Uterus (tissue), 4 donors: Measurements from ENCODE around the gene PDGFC. TPM values are rescaled to one million over a fixed set of nuclear protein-coding genes. Genes with fewer than 3 reads are reported as not detected.
A peak's percentile ranks its signal among the peaks of the same experiment; 100 is the strongest.

Experiments
- DNase-seq, 2 donors: peaks; one replicate each; pipeline ENCODE4 v3.0.0-alpha.2; 2019 to 2020
- H3K27ac ChIP-seq, 2 donors: fragments of 200-600 bp; sonication (generic); 1 replicate in 1 of 2; 2 replicates in 1 of 2; pipeline ENCODE4 v1.5.1; 2016 to 2018
- H3K27me3 ChIP-seq, 2 donors: fragments of 200-600 bp; sonication (generic); one replicate each; pipeline ENCODE4 v1.5.1; 2018 to 2019; ENCODE audit warnings: control low read depth in 1 of 2
- H3K36me3 ChIP-seq, 2 donors: fragments of 200-600 bp; sonication (generic); one replicate each; pipeline ENCODE4 v1.5.1; 2019; ENCODE audit warnings: control low read depth in 1 of 2
- H3K4me1 ChIP-seq, 2 donors: fragments of 200-600 bp; sonication (generic); one replicate each; pipeline ENCODE4 v1.5.1; 2018 to 2019; ENCODE audit warnings: control low read depth in 1 of 2
- H3K4me3 ChIP-seq, 2 donors: fragments of 200-600 bp; sonication (generic); 1 replicate in 1 of 2; 2 replicates in 1 of 2; pipeline ENCODE4 v1.5.1; 2018 to 2019; ENCODE audit warnings: mild to moderate bottlenecking in 1 of 2
- H3K9me3 ChIP-seq, 2 donors: fragments of 200-600 bp; sonication (generic); one replicate each; pipeline ENCODE4 v1.5.1; 2019; ENCODE audit warnings: control low read depth in 1 of 2
- CTCF ChIP-seq, 4 experiments: fragments of 200-600 bp in 2 of 4; fragments of 450-650 bp in 2 of 4; sonication (generic) in 2 of 4; IDR thresholded peaks; one replicate each; pipeline ENCODE4 v1.5.1; 2016 to 2019; ENCODE audit warnings: antibody characterized with exemption in 4 of 4, mild to moderate bottlenecking in 2 of 4, moderate library complexity in 1 of 4
- POLR2A ChIP-seq, 2 donors: fragments of 450-650 bp; IDR thresholded peaks; one replicate each; pipeline ENCODE4 v1.6.1; 2016; ENCODE audit warnings: antibody characterized with exemption in 2 of 2, mild to moderate bottlenecking in 1 of 2, moderate library complexity in 1 of 2
- intact Hi-C: fragments of 100-400 bp; cut with DNase I; formaldehyde crosslinking; loops from one replicate; pipeline ENCODE4 v1.15.1; 2023; ENCODE audit warnings: low total_unique reads
- total RNA-seq, 4 donors: library from RNA; depleted of rRNA in 3 of 4; stranded (reverse); fragments of >200 nt in 3 of 4; gene quantifications; one replicate each; pipeline versions ENCODE4 v1.1.0 to v1.2.4, GENCODE V29; 2014 to 2023
- donor health status: DM: yes; HTN: yes; CAD: no.

Gene PDGFC
- total RNA-seq, 4 donors from 2014 or later, result 22.5 to 103 (median 70.2) TPM

GRCh38 chr4:156975686-156976085, 4.1 kb upstream of the PDGFC start:
- TF ChIP-seq CTCF (IDR thresholded peaks at IDR 0.05), result no peak
- TF ChIP-seq POLR2A (IDR thresholded peaks at IDR 0.05), result no peak
- H3K9me3 ChIP-seq, result no peaks in the 10 kb centered on the region
- no peaks in the 10 kb centered on the region for H3K36me3 ChIP-seq
- no peaks in the 10 kb centered on the region for H3K27me3 ChIP-seq
- no peak overlapping the region for H3K27ac ChIP-seq
- no peaks in the 10 kb centered on the region for H3K4me1 ChIP-seq
- H3K4me3 ChIP-seq, result no peak overlapping the region
- DNase-seq, result no peak
- intact Hi-C loops, result no loop called here

- Histone ChIP-seq H3K4me1 (no peaks in the 10 kb centered on the region), H3K9me3 (no peaks in the 10 kb centered on the region), H3K27me3 (no peaks in the 10 kb centered on the region), H3K4me3 (no peak overlapping the region), H3K36me3 (no peaks in the 10 kb centered on the region), H3K27ac (no peak overlapping the region)
- intact Hi-C loops, result no loop called here
- DNase-seq, result no peak
- no peak for TF ChIP-seq CTCF (IDR thresholded peaks at IDR 0.05)
- TF ChIP-seq POLR2A (IDR thresholded peaks at IDR 0.05), result no peak
Measured at GRCh38 chr4:156974264-156974663, 2.7 kb upstream of the PDGFC start.

GRCh38 chr4:156972379-156973015, 898 bp upstream of the PDGFC start:
- Histone ChIP-seq H3K36me3 (no peaks in the 10 kb centered on the region), H3K4me1 (no peaks in the 10 kb centered on the region), H3K27ac (peak overlapping the region; percentile 89 to 95), H3K4me3 (peak overlapping the region; percentile 69 to 70), H3K27me3 (no peaks in the 10 kb centered on the region), H3K9me3 (no peaks in the 10 kb centered on the region)
- TF ChIP-seq CTCF (IDR thresholded peaks at IDR 0.05) (no peak), POLR2A (IDR thresholded peaks at IDR 0.05) (no peak)
- intact Hi-C loops, result no loop called here
- no peak for DNase-seq

GRCh38 chr4:156971165-156971675, 379 bp downstream of the PDGFC start:
- Histone ChIP-seq H3K9me3 (no peaks in the 10 kb centered on the region), H3K27me3 (no peaks in the 10 kb centered on the region), H3K36me3 (no peaks in the 10 kb centered on the region), H3K27ac (peak overlapping the region; percentile 89 to 95), H3K4me3 (peak overlapping the region; percentile 69 to 70), H3K4me1 (peaks cover 0 to 6% of the 10 kb centered on the region in 2 donors)
- DNase-seq, result peak; percentile 32 to 57
- intact Hi-C loops, result no loop called here
- TF ChIP-seq POLR2A (IDR thresholded peaks at IDR 0.05) (no peak), CTCF (IDR thresholded peaks at IDR 0.05) (no peak)

- H3K9me3 ChIP-seq, result no peaks in the 10 kb centered on the region
- peaks cover 0 to 6% of the 10 kb centered on the region in 2 donors for H3K4me1 ChIP-seq
- no peaks in the 10 kb centered on the region for H3K36me3 ChIP-seq
- H3K4me3 ChIP-seq, result peak overlapping the region; percentile 69 to 70
- DNase-seq, result peak; percentile 60 to 62
- H3K27me3 ChIP-seq, result no peaks in the 10 kb centered on the region
- peak; percentile 16 to 63 (median 43) for TF ChIP-seq CTCF (IDR thresholded peaks at IDR 0.05)
- TF ChIP-seq POLR2A (IDR thresholded peaks at IDR 0.05), result no peak
- H3K27ac ChIP-seq, result peak overlapping the region; percentile 89 to 95
- intact Hi-C loops, result no loop called here
Measured at GRCh38 chr4:156970501-156971164, 966 bp downstream of the PDGFC start.
